ENCODE data around the gene FST.

The FST gene

DNA sequence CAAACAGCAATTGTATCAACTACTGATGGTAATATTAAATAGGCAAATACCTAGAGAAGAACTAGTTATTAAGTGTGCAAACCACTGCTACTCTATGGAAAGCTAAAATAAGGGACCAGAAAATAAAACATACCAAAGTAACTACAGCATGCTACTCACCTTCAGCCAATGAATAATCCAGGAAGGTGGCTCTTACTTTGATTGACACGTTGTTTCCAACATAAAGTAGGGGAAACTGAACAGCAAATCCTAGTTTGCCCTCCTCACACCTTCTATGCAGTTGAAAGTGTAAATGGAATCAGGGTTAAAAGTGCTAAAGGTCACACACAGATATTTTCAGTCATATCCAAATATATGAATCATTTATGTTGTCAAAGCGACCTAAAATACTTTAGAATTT, 5.1 kb upstream of the FST start:
- DNase-seq, result no peak

DNA sequence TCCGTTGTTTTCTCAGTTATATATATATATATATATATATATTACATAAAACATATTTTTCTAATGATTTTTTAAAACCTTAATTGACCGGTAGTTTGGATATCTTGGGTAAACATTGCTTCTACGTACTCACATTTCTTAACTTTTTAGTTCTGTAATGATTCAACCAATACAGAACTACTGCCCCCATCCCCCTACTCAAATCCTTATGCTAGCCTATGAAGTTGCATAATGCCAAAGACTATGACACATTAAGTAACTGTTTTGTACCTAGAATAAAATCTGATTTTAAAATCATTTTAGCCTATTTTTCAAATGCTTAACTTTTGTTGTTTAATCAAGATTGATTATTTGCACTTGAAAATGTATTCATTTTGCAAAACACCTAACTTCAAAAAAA, 4.4 kb upstream of the FST start:
- DNase-seq, result no peak

DNA sequence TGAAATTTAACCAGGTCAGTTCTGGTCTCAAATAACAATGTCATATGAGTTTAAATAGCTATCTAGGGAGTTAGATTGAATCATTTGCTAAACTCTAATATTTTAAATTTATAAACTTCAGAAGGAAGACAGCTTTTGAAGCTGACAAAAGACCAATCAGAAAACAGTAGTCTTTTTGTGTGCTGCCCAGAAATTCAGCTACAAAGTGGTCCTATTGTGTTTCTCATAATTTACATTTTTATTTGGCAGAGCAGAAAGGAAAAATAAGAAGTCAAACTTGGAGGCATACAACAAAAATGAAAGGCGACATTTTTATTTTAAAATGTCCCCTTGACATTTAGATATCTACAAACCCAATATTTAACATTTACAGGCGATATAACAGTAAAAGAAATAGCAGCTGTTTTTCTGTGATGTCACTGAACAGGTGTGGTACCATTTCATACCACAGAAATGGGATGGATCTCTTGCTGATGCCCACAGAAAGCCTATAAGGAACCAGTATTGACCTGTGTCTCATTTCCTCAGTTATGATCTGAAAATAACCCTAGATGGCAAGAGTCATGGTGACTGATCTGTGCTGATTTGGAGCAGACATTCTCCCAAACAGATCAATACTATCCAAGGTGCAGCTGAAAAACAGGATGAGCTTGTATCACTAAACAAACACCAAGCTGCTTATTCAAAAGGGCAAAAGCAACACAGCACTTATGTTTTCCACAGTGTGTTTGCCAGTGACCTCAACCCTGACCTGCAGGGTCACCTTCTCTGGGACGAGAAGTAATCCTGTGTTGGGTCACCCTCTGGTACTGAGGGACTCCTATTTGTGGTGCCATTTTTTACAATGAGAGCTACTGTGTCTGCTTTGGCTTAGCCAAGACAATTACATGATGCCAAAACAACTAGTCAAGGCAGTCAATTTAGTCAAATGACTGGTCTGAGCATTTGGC, 3.6 kb upstream of the FST start:
- DNase-seq, result no peak

DNA sequence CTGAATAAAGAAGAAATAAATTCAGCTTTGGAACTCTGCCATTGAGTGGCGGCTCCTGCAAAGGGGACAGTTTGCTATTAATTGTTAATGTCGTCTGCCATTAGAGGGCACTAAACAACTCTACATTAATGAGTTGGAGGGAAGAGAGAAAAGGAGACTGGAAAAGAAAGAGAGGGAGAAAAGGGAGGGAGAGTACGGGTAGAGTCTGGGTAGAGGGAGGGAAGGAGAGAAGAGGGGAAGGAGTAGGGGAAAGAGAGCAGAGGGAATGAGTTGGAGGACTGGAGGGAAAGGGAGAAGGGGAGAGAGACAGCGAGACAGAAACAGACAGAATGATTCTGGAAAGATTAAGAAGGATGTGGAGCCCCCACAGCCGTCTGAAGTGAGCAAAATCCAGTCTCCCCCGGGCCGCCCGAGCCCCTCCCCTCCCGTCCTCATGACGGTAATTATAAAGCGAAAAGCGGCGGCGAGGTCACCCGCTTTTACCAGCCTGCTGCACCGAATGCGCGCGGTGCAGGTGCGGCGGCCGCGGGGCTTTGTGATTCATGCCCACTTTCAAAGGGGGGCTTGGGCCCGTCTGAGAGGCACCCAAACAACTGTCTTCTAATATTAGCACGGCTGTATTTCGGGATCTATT, 1.9 kb upstream of the FST start:
- DNase-seq, result peak; percentile 77

DNA sequence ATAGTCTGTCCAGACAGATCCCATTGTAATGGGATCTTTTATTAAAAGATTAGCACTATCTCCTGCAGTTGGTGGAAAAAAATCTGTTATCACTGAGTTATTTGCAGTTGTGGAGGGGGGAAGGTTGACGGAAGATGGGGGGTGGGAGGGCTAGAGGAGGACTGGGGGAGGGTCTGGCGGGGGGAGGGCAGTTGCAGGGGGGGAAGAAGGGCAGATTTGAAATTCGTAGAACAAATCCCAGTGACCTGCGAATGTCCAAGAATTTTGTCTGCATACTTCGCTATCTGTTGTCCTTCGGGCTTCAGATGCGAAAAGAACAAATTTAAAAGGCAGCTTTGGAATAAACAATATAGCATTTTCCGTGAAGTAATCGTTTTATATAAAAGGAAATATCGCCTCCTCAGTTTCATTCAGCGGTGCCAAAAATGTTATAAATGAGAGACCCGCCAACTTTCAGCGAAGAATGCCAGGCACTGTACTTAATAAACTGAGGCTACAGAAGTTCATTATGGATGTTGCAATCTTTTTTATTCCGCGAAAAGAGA, 1.3 kb upstream of the FST start:
- DNase-seq, result no peak

DNA sequence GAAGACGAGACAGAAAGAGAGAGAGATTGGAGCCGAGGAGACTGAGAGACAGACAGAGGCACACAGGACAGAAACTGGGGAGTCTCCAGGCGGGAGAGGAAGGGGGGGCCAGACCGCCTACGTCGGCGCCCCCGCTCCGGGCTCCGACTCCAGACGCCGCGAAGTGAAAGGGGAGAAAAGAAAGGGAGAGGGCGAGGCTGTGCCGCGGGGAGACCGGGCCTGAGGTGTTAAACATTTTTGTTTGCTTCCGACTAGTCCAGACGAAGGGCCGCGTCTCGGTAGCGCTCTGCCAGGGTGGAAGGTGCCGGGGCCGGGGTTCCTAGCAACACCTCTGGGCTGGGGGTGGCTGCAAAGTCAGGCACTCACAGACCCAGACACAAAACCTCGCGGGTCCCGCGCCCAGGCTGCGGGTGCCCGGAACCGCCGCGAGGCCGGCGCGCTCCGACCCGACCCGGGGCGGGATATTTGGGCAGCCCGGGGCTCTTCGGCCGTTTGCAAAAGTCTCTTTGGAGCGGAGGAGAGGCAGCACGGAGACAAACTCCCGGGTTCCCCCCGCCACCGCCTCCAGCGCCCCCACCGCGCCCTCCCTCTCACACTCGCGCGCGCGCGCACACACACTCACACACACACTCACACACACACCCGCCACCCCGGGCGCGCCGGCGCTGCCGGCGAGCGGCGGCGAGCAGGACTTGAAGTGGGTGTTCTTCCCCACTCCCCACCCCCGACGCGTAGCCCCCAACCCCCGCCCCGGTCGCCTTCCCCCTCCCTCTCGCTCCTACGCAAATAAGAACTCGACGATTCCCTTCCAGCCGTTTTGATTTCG, 626 bp upstream of the FST start:
- DNase-seq, result peak; percentile 60

DNA sequence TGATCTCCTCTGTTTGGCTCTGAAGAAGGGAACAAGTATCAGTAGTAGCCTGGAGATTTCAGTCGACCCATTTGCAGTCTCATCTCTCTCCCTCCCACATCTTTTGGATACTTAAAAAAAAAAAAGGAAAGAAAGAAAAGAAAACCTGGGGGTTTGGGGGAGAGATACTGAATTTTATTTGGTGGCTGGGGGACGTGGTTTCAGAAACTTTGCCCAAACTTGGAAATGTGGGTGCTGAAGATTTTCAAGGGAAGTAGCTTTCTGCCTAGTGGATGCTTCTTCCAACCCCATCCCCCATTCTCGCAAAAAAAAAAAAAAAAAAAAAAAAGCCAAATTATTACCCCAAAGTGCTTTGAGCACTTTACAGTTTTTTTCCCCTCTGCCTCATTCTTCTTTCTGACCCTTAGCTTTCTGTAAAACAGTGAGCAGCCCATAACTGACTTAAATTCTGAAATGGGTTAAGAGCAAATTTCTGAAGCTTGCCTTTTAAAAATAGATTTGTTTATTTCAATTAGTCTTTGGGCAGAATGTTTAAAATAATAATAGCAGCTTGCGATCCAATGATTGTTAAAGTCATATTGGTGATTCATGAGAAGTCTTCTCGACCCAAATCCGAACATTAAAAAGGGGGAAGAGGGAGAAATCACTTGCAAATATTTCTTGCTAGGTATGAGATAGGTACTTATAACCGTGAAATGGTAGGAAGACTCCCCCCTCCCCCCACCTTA, 894 bp downstream of the FST start:
- no peak for DNase-seq

DNA sequence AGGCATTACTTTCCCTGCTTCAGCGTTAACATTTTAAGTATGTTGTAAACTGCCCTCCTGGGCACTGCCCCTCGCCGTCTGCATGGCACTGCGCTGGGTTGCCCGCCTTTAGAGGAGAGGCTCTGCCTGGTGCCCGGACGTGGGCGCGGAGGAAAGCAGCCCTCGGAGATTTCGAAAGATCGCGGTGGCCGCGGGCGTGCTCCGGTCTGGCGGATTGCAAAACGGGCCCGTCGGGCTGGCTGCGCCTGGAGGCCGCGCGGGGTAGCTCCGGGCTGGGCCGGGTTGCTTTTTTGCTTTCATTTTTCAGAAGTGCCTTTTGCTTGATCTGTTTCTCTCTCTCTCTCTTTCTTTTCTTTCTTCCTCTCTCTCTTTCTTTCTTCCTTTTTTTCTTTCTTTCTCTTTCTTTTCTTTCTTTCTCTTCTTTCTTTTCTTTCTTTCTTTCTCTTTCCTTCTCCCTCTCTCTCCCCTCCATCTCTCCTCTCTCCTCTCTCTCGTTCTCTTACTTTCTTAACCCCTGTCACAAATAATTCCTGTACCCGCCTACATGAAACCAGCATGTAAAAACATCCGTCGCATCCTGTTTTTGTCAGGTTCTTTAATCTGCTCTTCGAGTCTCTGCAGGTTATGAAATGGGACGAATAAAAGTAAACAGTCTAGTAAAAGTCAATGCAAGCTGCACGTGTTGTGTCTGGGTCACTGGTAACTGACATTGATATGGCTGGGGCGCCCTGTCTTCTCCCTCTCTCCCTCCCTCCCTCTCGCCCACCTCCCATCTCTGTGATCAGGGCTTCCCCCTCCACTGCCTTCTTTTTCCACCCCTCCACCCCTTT, 1.7 kb downstream of the FST start:
- peak; percentile 33 for DNase-seq

DNA sequence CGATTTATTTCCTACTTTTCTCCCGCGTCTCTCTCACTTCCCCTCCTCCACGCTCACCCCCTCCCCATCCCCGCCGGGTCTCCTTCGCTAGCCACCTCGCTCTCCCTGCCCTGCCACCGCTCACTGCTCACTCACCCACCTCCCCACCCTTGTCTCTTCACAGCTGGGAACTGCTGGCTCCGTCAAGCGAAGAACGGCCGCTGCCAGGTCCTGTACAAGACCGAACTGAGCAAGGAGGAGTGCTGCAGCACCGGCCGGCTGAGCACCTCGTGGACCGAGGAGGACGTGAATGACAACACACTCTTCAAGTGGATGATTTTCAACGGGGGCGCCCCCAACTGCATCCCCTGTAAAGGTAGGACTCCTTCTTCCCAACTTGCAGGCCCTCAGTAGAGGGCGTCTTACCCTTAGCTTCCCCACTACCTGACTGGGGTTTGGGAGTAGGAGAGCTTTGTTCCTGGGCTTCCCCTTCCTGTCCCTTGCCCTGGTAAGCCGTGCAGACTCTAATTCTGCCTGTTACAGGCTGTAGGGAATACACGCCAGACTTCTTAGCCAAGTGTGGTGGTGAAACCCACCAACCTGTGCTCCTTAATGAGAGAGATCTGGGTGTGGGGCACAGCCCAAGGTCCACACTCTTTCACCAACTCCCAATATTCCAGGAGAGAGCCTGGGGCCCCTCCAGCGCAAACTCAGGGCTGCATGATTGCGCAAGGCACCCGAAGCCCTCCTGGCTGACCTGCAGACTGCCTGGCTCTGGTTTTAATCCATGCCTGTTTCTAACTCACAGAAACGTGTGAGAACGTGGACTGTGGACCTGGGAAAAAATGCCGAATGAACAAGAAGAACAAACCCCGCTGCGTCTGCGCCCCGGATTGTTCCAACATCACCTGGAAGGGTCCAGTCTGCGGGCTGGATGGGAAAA, 2.5 kb downstream of the FST start:
- peak; percentile 10 for DNase-seq

DNA sequence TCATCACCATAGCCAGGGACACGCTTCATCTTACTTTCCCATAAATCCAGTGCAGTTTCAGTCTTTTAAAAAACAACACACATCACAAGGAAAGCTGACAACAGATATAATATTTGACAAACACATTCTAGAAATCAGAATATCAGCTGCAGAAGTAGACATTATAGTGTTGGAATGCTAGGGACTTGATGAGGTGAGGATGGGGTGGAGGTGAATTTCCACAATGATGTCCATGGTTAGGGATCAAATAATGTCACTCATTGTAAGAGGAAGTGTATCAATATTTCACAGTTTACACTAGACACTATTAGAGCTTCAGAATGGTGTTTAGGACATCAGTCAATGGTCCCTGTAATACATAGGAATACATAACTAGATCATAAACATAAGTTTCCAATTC, 7.0 kb downstream of the FST start:
- DNase-seq, result no peak

DNA sequence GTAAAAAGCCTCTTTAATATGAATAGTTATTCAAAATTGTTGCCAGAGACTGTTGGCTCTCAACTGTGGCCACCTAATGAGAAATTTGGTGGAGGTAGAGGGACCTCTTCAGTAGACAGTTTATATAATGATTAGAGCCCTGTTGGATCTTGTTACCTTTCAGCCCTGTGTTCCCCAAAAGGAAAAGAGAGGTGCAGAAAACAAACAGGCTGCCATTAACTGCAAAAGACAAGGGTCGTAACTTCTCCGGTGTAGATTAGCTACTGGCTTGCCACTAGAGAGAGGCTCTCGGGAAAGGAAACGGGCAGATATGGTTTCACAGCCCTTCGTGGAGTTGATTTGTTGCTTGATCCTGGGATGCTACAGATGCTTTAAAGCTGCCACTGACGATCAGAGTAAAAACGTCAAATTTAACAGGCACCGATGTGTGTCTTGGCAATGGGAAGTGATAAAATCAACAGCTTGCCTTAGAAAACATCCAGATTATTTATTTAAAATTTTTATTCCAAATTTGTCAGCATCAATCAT, 7.8 kb downstream of the FST start:
- no peak for DNase-seq

DNA sequence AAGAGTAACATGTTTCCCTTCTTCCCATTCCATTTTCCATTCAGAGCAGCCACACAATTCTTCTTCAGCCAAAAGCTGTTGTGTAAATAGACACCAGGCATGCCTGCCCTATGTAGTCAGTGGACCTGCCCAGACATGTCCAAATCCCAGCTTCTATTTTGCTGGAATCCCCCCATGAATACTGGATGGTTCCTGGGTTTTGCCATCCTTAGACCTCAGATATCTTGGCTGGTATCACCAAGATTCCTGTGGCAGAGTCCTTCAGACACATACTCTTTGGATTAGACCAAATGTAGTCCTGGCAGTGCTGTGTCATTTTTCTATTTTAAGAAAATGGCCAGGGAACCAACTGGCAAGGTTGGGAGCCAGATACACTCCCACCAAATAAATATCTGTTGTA, 10.3 kb downstream of the FST start:
- DNase-seq, result no peak

DNA sequence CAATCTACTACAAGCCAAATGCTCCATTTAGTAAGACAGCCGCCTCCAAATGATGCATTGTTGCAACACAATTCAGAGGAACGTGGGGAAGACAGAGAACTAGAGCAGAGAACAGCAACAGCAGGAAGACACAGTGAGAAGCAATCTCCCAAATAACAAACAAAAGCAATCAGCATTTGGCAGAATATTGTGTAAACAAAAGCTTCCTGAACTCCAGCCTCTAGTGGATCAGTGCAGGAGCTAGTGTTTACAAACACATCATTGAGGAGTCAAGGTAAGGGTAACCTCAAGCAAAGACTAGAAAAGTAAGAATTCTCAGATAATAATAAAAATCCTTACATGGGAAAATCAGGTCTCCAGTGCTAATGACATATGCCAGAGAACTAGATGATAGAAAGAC, 20.6 kb downstream of the FST start:
- no peak for DNase-seq

DNA sequence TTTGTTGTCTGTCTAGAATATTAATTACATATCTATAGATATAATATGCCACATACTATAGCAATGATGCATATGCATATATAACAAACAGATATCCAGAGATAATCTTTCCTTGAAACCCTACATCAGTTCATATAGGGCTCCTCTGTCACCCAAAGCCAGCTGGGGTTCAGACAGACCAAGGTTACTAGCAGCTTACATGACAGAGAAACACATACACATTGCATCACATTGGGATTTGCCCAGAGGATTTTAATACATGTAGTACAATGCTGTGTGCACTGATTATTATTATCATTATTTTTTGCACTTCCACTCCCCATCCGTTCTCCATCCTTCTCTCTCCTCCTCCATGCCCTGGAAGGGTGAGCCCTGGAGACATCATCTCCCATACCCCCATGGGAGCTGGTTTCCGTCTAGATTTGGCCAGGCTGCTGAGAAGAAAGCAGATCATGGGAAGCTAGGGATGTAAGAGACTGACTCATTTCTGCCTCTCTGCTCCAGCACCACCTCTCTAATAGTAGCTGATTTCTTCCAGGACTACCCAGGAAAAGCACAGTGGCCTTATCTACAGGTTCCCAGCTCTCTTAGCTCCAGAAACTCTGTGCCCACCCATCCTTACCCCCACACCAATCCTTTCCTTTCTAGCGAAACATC, 23.3 kb downstream of the FST start:
- DNase-seq, result peak; percentile 2

DNA sequence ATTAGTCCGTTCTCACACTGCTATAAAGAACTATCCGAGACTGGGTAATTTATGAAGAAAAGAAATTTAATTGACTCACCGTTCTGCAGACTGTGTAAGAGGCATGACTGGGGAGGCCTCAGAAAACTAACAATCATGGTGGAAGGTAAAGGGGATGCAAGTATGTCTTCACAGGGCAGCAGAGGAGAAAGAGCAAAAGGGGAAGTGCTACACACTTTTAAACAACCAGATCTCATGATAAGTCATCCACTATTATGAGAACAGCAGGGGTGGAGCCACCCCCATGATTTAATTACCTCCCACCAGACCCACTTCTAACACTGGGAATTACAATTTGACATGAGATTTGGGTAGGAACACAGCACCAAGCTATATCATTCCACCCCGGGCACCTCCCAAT, 26.6 kb downstream of the FST start:
- no peak for DNase-seq

DNA sequence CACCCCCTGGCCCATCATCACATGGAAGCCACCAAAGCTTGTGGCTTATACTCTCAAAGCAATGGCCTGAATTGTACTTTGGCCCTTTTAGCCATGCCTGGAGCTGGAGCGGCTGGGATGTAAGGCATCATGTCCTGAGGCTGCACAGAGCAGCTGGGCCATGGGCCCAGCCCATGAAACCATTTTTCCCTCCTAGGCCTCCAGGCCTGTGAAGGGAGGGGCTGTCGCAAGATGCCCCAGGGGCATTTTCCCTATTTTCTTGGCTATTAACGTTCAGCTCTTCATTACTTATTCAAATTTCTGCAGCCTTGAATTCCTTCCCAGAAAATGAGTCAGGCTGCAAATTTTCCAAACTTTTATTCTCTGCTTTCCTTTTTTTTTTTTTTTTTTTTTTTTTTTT, 27.7 kb downstream of the FST start:
- no peak for DNase-seq

DNA sequence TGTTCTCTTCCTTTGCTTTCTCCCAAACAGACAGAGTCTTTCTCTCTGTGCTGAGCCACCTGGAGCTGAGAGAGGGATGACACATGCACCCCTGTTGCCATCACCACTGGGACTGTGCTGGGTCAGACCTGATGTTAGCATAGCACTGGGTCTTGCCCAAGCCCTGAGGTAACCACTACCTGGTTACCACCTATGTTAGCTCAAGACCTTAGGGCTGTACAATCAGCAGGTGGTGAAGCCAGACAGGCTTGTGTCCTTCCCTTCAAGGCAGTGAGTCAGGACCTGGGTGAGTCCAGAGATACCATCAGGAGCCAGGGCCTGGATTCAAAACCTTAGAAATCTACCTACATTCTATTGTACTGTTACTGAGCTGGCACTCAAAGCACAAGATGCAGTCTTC, 32.1 kb downstream of the FST start:
- DNase-seq, result no peak

DNA sequence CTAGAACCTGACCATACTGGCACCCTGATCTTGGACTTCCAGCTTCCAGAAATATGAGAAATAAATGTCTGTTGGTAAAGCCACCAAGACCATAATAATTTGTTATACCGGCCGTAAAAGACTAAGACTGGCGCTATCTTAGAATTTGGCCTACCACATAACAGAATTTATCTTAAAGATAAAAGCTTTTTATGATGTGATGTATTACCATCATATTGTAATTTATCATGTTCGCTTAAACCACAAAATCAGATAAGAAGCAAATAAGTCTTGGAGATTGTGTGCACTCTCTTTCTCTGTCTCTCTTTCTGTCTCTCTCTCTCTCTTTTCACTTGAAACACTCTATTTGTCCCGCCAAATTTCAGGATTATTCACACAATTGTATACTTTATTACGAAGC, 35.6 kb downstream of the FST start:
- DNase-seq, result no peak

DNA sequence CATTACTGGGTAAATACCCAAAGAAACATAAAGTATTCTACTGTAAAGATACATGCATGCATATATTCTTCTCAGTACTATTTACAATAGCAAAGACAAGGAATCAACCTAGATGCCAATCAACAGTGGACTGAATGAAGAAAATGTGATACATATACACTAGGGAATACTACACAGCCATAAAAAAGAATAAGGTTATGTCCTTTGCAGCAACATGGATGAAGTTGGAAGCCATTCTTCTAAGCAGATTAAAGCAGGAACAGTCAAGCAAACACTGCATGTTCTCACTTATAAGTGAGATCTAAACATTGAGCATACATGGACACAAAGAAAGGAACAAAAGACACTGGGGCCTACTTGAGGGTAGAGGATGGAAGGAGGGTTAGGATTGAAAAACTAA, 40.4 kb downstream of the FST start:
- DNase-seq, result no peak
